DOHH2 (cell line): Measurements from ENCODE around the gene PCCA.
"Not testable (repeated sequence)": the region's sequence is repeated elsewhere in the genome, so short reads cannot be mapped to it uniquely, and the experiment has no call there.

Source experiments
- H3F3A ChIP-seq: fragments of 200-600 bp; sonication (generic), shearing (Covaris generic); 2 replicates; pipeline ENCODE4 v1.6.0; 2016; ENCODE audit warnings: antibody characterized with exemption, mild to moderate bottlenecking; ENCODE audit not compliant: control insufficient read depth, insufficient read depth
- H3K27ac ChIP-seq: fragments of 200-600 bp; sonication (generic); 2 replicates; pipeline ENCODE4 v1.5.1; 2014; ENCODE audit warnings: low read depth, mild to moderate bottlenecking, low read length, moderate library complexity
- H3K27me3 ChIP-seq: fragments of 200-600 bp; sonication (generic); 2 replicates; pipeline ENCODE4 v1.6.1; 2014; ENCODE audit warnings: mild to moderate bottlenecking, low read length, mixed read lengths; ENCODE audit not compliant: control insufficient read depth
- H3K36me3 ChIP-seq: fragments of 200-600 bp; sonication (generic); 2 replicates; pipeline ENCODE4 v1.6.1; 2014; ENCODE audit warnings: mild to moderate bottlenecking, low read length, moderate library complexity, mixed read lengths; ENCODE audit not compliant: control insufficient read depth
- H3K4me1 ChIP-seq: fragments of 200-600 bp; sonication (generic); 2 replicates; pipeline ENCODE4 v1.6.1; 2014; ENCODE audit warnings: mild to moderate bottlenecking, low read length, mixed read lengths; ENCODE audit not compliant: control insufficient read depth
- H3K4me2 ChIP-seq: fragments of 200-600 bp; sonication (generic); 2 replicates; pipeline ENCODE4 v1.6.0; 2014; ENCODE audit warnings: mild to moderate bottlenecking, low read length, moderate library complexity
- H3K4me3 ChIP-seq: fragments of 200-600 bp; sonication (generic); 2 replicates; pipeline ENCODE4 v1.5.1; 2014; ENCODE audit warnings: mild to moderate bottlenecking, low read length, mixed read lengths
- H3K79me2 ChIP-seq: fragments of 200-600 bp; sonication (generic); 2 replicates; pipeline ENCODE4 v1.6.1; 2014; ENCODE audit warnings: mild to moderate bottlenecking, low read length, mixed read lengths; ENCODE audit not compliant: control insufficient read depth
- H3K9me2 ChIP-seq: fragments of 200-600 bp; sonication (generic); replicated peaks from 2 replicates; pipeline ENCODE4 v1.6.1; 2014; ENCODE audit warnings: mild to moderate bottlenecking, low read length, mixed read lengths; ENCODE audit not compliant: control insufficient read depth
- H3K9me3 ChIP-seq: fragments of 200-600 bp; sonication (generic); 2 replicates; pipeline ENCODE4 v1.6.1; 2014; ENCODE audit warnings: antibody characterized with exemption, low read length, mixed read lengths; ENCODE audit not compliant: control insufficient read depth, insufficient read depth
- H4K20me1 ChIP-seq: fragments of 200-600 bp; sonication (generic); 2 replicates; pipeline ENCODE4 v1.6.0; 2014; ENCODE audit warnings: low read depth, mild to moderate bottlenecking, antibody characterized with exemption, low read length, moderate library complexity; ENCODE audit not compliant: control insufficient read depth, insufficient read depth
- CTCF ChIP-seq: fragments of 200-600 bp; sonication (generic); IDR thresholded peaks from one replicate; pipeline ENCODE4 v1.5.1; 2014; ENCODE audit warnings: antibody characterized with exemption, mild to moderate bottlenecking, low read depth, low read length; ENCODE audit not compliant: poor library complexity, severe bottlenecking
- EZH2phosphoT487 ChIP-seq: fragments of 200-600 bp; sonication (generic); IDR thresholded peaks from 2 replicates; pipeline ENCODE4 v1.6.1; 2017; ENCODE audit warnings: borderline replicate concordance, mild to moderate bottlenecking, antibody characterized with exemption, low read length, moderate library complexity, mixed read lengths

PCCA gene

GRCh38 chr13:100314132-100314910 is 225.4 kb downstream of the PCCA start:
- no peak overlapping the region for H3K27ac ChIP-seq
- TF ChIP-seq EZH2phosphoT487 (no peak), CTCF (no peak)
- H3K36me3 ChIP-seq: no peaks in the 10 kb centered on the region
- no peak overlapping the region for H3K4me3 ChIP-seq
- no peaks in the 10 kb centered on the region for H3K9me3 ChIP-seq
- H4K20me1 ChIP-seq: no peaks in the 10 kb centered on the region
- no peaks in the 10 kb centered on the region for H3K4me1 ChIP-seq
- no peaks in the 10 kb centered on the region for H3K27me3 ChIP-seq
- no peak overlapping the region for H3K4me2 ChIP-seq
- H3F3A ChIP-seq: no peaks in the 10 kb centered on the region
- H3K9me2 ChIP-seq: no peaks in the 10 kb centered on the region
- H3K79me2 ChIP-seq: no peaks in the 10 kb centered on the region

GRCh38 chr13:100315522-100315921 is 226.6 kb downstream of the PCCA start:
- H3K27me3 ChIP-seq: no peaks in the 10 kb centered on the region
- H3K36me3 ChIP-seq: no peaks in the 10 kb centered on the region
- H3F3A ChIP-seq: no peaks in the 10 kb centered on the region
- no peaks in the 10 kb centered on the region for H3K9me2 ChIP-seq
- no peak overlapping the region for H3K4me3 ChIP-seq
- H4K20me1 ChIP-seq: no peaks in the 10 kb centered on the region
- TF ChIP-seq CTCF (no peak), EZH2phosphoT487 (no peak)
- H3K9me3 ChIP-seq: no peaks in the 10 kb centered on the region
- no peak overlapping the region for H3K27ac ChIP-seq
- no peak overlapping the region for H3K4me2 ChIP-seq
- no peaks in the 10 kb centered on the region for H3K79me2 ChIP-seq
- H3K4me1 ChIP-seq: no peaks in the 10 kb centered on the region

GRCh38 chr13:100318473-100318872 is 229.6 kb downstream of the PCCA start:
- H4K20me1 ChIP-seq: not testable (repeated sequence)

GRCh38 chr13:100323937-100324336 is 235.0 kb downstream of the PCCA start:
- no peak overlapping the region for H3K4me3 ChIP-seq
- H3K4me2 ChIP-seq: no peak overlapping the region
- no peaks in the 10 kb centered on the region for H3K9me2 ChIP-seq
- no peak overlapping the region for H3K27ac ChIP-seq
- H4K20me1 ChIP-seq: no peaks in the 10 kb centered on the region
- no peaks in the 10 kb centered on the region for H3K9me3 ChIP-seq
- no peaks in the 10 kb centered on the region for H3K4me1 ChIP-seq
- no peak for TF ChIP-seq EZH2phosphoT487
- no peak for TF ChIP-seq CTCF
- no peaks in the 10 kb centered on the region for H3F3A ChIP-seq
- H3K79me2 ChIP-seq: no peaks in the 10 kb centered on the region
- H3K27me3 ChIP-seq: no peaks in the 10 kb centered on the region
- no peaks in the 10 kb centered on the region for H3K36me3 ChIP-seq

More at GRCh38 chr13:100318473-100318872, 229.6 kb downstream of the PCCA start:
- not testable (repeated sequence) for H3K36me3 ChIP-seq, H3K4me1 ChIP-seq, H3K27ac ChIP-seq, H3K4me2 ChIP-seq, H3K9me2 ChIP-seq, H3F3A ChIP-seq, H3K4me3 ChIP-seq, H3K79me2 ChIP-seq, H3K9me3 ChIP-seq, H3K27me3 ChIP-seq
